Posterior cingulate gyrus (tissue), 11 donors: ENCODE measurements around the gene N4BP2.
A peak's percentile ranks its signal among the peaks of the same experiment; 100 is the strongest.
"Not testable (repeated sequence)": the region's sequence is repeated elsewhere in the genome, so short reads cannot be mapped to it uniquely, and the experiment has no call there.

Experiments used
- DNase-seq, 10 donors: peaks; one replicate each; pipeline versions ENCODE4 v3.0.0 to v3.0.0-alpha.2; 2020 to 2021; ENCODE audit warnings: mixed read lengths in 3 of 10
- intact Hi-C: fragments of 100-400 bp; cut with DNase I; formaldehyde crosslinking; loops from one replicate; pipeline ENCODE4 v1.15.1; 2023

The N4BP2 gene

DNA sequence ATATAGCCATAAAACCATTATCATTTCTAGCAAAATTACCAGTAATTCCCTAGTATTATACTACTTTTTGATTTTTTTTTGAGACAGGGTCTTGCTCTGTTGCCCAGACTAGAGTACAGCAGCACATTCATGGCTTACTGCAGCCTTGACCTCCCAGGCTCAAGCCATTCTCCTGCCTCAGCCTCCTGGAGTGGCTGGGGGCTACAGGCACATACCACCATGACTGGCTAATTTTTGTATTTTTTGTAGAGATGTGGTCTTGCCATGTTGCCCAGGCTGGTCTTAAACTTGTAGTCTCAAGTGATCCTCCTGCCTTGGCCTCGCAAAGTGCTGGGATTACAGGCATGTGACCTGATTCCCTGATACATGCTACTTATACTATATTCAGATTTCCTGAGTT, 13.7 kb downstream of the N4BP2 start:
- DNase-seq = no peak
- intact Hi-C loops = no loop called here

DNA sequence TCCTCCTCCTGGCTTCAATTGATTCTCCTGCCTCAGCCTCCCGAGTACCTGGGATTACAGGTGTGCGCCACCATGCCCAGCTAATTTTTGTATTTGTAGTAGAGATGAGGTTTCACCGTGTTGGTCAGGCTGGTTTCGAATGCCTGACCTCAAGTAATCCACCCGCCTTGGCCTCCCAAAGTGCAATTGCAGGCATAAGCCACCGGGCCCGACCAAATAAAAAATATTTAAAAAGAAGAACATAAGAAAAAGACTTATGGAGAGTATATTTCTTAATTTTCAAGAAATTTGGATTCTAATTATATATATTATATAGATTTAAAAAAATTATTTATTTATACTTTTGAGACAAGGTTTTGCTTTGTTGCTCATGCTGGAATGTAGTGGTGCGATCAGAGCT, 29.8 kb downstream of the N4BP2 start:
- intact Hi-C loops = no loop called here

GRCh38 chr4:40087799-40088366, 31.2 kb downstream of the N4BP2 start:
- no peak for DNase-seq
- intact Hi-C loops = no loop called here

More for the DNA sequence above, 29.8 kb downstream of the N4BP2 start:
- DNase-seq = peak in 1 of 10 donors; percentile 63

DNA sequence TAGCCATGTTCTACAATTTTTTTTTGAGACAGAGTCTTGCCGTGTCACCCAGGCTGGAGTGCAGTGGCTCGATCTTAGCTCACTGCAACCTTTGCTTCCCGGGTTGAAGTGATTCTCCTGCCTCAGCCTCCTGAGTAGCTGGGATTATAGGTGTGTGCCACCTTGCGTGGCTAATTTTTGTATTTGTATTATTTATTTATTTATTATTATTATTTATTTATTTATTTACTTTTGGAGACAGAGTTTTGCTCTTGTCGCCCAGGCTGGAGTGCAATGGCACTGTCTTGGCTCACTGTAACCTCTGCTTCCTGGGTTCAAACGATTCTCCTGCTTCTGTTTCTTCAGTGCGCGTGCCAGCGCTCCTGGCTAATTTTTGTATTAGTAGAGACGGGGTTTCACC, 36.8 kb downstream of the N4BP2 start:
- DNase-seq, intact Hi-C loops: not testable (repeated sequence)

- intact Hi-C loops = no loop called here
- DNase-seq = peak in 1 of 10 donors; percentile 29
Observed at GRCh38 chr4:40099010-40099409, 42.4 kb downstream of the N4BP2 start.

- DNase-seq, intact Hi-C loops: not testable (repeated sequence)
Observed at GRCh38 chr4:40107150-40107549, 50.5 kb downstream of the N4BP2 start.

DNA sequence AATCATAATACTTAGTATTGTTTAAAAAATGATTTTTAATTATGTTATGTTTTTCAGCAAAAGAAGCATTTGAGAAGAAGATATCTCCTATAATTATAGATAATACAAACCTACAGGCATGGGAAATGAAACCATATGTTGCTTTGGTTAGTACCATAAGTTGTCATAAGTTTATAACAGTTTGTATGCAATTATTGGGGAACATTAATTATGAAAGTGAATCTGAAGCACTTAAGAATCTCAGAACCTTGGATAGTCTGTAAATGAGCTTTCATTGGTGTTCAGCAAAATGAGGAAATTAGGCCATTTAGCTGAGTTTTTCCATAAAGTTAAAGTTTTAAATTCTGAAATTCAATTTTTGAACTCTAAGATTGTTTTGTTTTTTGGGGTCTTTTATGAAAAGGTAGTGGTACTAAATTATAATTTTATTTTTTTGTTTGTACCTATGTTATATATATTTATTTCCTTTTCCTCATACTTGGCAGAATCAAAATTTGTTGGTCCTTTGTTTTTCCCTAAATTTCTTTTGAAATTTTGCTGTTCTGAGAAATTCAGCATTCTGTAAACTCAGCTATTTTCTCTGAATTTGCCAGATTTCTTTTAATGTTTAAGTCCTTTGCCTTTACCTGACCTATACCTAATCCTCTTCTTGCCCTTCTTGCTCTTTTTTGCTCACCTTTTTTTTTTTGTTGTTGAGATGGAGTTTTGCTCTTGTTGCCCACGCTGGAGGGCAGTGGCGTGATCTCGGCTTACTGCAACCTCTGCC, 55.6 kb downstream of the N4BP2 start:
- no peak for DNase-seq
- intact Hi-C loops = no loop called here

DNA sequence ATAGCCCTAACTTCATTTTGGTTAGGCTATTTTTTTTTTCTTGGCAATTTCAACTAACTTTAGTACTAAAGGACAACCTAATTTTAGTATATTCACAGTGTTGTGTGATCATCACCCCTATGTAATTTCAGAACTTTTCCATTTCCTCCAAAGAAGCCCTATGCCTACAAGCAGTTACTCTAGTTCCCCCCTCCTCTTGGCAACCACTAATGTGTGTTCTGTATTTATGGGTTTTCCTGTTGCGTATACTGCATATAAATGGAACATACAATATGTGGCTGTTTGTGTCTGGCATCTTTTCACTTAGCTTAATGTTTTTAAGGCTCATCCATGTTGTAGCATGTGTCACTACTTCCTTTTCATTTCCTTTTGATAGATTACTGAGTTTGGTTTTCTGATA, 57.6 kb downstream of the N4BP2 start:
- DNase-seq = no peak
- intact Hi-C loops = no loop called here

- no peak for DNase-seq
- intact Hi-C loops = no loop called here
Observed at GRCh38 chr4:40118861-40119260, 62.2 kb downstream of the N4BP2 start.

DNA sequence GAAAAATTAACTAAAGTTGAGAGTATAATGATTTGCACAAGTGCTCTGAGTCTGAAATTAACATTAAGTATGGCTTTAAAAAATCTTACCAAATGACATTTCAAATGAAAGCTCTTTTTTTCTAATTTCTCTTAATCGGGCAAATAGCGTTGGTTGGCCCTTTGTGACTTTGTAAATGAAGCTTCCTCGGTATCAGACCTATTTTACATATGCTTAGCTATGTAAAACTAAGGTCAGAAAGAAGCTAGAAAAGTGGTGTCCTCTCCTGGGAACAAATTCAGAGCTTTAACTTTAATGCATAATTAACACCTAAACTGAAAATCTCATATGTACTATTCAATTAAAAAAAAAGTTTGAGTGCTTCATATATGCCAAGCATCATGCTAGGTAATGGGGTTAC, 62.7 kb downstream of the N4BP2 start:
- intact Hi-C loops = no loop called here
- DNase-seq = no peak

GRCh38 chr4:40121515-40121914, 64.9 kb downstream of the N4BP2 start:
- DNase-seq = no peak
- intact Hi-C loops = no loop called here

- intact Hi-C loops = no loop called here
- DNase-seq = no peak
Observed at GRCh38 chr4:40122941-40123340, 66.3 kb downstream of the N4BP2 start.

DNA sequence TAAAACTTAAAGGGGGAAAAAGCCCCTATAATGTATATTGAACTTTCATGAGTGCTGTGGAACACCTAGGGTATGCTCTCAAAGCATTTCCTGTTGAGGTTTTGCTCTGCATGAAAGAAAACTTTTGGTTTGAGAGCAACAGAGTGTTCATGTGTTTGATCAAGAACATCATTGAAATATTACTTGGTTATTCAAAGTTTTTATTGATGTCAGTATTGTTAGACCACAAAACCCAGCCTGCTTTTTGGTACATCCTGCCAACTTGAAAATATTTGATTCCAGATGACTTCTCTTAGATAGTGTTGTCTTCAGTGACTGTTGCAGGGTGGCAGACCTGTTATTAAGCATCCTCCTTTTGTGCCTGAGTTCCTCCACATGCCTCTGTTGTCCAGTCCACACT, 68.0 kb downstream of the N4BP2 start:
- intact Hi-C loops = no loop called here
- DNase-seq = no peak

DNA sequence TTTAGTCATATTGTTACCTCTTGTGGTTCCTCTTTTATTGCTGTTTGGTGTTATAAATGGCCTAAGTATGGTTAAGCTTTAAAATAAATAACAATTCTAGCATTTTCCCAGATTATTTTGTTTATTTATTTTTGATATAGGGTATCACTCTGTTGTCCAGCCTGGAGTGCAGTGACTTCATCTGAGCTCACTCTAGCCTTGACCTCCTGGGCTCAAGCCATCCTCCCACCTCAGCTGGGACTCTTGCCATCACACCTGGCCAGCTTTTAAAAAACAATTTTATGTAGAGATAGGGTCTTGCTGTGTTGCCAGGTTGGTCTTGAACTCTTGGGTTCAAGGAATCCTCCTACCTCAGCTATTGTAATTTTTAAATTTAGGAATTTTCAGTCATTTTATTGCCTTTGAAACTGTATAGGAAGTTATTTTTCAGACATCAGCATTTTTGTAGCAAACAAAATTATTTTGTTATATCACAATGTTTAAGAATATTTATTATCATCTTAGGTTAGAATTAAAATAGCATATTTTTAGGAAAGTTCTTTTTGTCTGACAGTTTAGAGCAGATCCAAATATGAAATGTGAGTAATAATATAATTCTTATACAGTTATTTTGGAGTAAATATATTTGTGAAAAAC, 73.9 kb downstream of the N4BP2 start:
- DNase-seq = no peak
- intact Hi-C loops = no loop called here

DNA sequence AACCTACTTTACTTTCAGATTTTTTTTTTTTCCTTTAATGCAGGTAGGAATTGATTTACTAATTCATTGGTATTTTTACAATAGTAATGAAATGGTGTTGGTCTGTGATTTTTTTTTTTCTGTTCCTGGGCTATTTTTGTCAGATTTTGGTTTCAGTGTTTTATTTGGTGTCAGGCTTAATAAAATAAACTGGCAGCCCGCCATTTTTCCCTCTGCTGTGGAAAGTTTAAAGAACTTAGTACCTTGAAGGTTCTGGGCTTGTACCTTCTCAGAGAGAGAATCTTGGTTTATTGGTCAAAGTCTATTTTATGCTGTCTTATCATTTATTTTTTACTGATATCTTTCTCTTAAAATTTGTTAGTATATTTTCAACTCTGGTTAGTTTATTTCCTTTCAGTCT, 76.2 kb downstream of the N4BP2 start:
- no peak for DNase-seq
- intact Hi-C loops = no loop called here

- intact Hi-C loops = no loop called here
- DNase-seq = no peak
Observed at GRCh38 chr4:40134206-40134917, 77.7 kb downstream of the N4BP2 start.

DNA sequence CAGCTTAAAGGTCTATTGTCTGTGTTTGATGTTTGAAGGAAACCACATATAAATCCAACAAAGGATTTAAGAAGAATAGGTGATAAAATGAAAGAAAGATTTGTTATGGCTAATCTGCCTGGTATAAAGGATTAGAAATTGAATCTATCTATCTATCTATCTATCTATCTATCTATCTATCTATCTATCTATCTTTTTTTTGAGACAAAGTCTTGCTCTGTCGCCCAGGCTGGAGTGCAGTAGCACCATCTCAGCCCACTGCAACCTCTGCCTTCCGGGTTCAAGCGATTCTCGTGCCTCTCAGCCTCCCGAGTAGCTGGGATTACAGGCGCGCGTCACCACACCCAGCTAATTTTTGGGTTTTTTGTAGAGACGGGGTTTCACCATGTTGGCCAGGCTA, 79.6 kb downstream of the N4BP2 start:
- intact Hi-C loops, DNase-seq: not testable (repeated sequence)

- intact Hi-C loops = no loop called here
- no peak for DNase-seq
Observed at GRCh38 chr4:40140196-40140595, 83.5 kb downstream of the N4BP2 start.

GRCh38 chr4:40140597-40140996, 83.9 kb downstream of the N4BP2 start:
- intact Hi-C loops, DNase-seq: not testable (repeated sequence)

DNA sequence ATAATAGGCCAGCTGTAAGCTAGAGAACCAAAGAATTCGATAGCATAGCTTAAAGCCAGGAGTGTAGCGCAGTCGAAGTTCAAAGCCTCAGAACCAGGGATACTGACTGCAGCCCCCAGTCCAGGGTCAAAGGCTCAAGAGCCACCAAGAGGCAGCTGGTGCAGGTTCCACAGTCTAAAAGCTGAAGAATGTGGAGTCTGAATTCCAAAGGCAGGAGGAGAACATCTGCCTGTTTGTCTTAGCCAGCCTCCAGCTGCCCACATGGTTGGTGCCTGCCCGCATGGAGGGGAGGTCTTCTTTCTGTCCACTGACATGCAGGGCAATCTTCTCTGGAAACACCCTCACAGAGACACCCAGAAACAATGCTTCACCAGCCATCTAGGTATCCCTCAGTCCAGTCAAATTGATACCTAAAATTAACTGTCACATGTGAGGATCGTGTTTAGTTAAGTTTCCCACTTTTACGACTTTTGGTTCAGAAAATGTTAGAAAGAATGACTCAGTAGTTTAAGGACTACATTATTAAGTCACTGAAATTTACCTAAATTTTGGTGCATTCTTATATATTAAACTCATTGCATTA, 87.4 kb downstream of the N4BP2 start:
- no peak for DNase-seq
- intact Hi-C loops = no loop called here

- DNase-seq = no peak
- intact Hi-C loops = no loop called here
Observed at GRCh38 chr4:40144716-40145115, 88.1 kb downstream of the N4BP2 start.
